ENCODE results near the gene UNC5B. TPM values are rescaled to one million over a fixed set of nuclear protein-coding genes. Genes with fewer than 3 reads are reported as not detected.
"Not testable (repeated sequence)": the region's sequence is repeated elsewhere in the genome, so short reads cannot be mapped to it uniquely, and the experiment has no call there.

Gene UNC5B
- total RNA-seq, 4 donors from 2014 or later: 3.9 to 7.1 (median 5.7) TPM

DNA sequence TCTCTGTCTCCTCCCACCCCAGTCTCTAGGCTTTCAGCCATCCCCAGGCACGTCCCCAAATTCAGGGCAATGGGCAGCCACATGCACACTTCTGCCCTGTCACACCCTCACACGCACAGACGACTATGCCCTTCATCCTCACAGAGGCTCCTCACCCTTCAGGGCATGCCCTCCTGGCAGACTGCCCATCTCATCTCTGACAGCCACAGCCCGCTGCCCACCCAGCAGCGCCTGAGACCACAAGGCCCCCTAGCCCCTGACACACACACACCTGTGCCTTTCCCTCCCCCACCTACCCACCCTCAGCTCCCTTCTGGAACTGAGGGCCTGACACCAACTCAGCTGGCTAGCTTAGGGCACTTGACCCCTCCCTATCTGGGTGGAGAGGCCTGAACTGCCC is 83.7 kb downstream of the UNC5B start:
- Histone ChIP-seq H3K4me3 (replicated peaks in 1 of 3) (no peak overlapping the region), H3K4me1 (peaks cover 0 to 22% of the 10 kb centered on the region in 2 donors), H3K36me3 (no peaks in the 10 kb centered on the region), H3K9me3 (no peaks in the 10 kb centered on the region), H3K27ac (no peak overlapping the region), H3K27me3 (no peaks in the 10 kb centered on the region)
- no peak for DNase-seq
- TF ChIP-seq, protein P1, sequence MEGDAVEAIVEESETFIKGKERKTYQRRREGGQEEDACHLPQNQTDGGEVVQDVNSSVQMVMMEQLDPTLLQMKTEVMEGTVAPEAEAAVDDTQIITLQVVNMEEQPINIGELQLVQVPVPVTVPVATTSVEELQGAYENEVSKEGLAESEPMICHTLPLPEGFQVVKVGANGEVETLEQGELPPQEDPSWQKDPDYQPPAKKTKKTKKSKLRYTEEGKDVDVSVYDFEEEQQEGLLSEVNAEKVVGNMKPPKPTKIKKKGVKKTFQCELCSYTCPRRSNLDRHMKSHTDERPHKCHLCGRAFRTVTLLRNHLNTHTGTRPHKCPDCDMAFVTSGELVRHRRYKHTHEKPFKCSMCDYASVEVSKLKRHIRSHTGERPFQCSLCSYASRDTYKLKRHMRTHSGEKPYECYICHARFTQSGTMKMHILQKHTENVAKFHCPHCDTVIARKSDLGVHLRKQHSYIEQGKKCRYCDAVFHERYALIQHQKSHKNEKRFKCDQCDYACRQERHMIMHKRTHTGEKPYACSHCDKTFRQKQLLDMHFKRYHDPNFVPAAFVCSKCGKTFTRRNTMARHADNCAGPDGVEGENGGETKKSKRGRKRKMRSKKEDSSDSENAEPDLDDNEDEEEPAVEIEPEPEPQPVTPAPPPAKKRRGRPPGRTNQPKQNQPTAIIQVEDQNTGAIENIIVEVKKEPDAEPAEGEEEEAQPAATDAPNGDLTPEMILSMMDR (IDR thresholded peaks at IDR 0.05): no peak
- TF ChIP-seq POLR2A (IDR thresholded peaks at IDR 0.05): no peak
- intact Hi-C loops (cut with DNase I): no loop called here
- WGBS, 2 donors: 53 to 56% methylated on average over 5 of the region's 5 CpGs

DNA sequence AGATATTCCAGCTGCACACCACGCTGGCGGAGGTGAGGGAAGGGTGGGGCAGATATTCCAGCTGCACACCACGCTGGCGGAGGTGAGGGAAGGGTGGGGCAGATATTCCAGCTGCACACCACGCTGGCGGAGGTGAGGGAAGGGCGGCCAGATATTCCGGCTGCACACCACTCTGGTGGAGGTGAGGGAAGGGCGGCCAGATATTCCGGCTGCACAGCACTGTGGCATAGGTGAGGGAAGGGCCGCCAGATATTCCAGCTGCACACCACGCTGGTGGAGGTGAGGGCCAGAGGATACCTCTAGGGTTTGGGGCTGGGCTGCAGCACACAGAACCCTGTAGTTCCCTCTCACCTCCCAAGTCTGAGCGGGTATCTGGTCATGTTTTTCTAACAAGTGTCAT is 84.4 kb downstream of the UNC5B start:
- H3K27ac ChIP-seq; H3K36me3 ChIP-seq; H3K27me3 ChIP-seq; intact Hi-C loops (cut with DNase I); DNase-seq; H3K9me3 ChIP-seq; H3K4me3 ChIP-seq (replicated peaks in 1 of 3): not testable (repeated sequence)
- WGBS, 2 donors: 92% methylated on average over 13 of the region's 13 CpGs
- H3K4me1 ChIP-seq: peaks cover 0 to 22% of the 10 kb centered on the region in 2 donors

DNA sequence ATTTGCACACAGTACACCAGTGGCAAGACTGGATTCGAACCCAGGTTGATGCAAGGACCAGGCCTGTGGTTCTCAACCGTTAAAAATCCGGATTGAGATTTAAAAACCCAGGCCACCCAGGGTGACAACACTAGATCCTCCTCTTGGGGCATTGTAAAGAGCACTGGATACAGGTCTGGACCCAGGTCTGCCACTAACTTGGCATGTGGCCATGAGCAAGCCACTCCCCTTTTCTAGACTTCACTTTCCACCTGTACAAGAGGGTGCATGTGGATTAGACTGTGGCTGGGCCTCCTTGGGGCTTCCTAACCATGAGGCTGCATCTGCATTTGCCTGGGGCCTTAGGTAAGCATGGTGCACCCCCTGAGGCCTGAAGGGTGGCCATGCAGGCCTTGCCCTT is 85.0 kb downstream of the UNC5B start:
- Histone ChIP-seq H3K4me3 (replicated peaks in 1 of 3) (no peak overlapping the region), H3K27me3 (no peaks in the 10 kb centered on the region), H3K36me3 (no peaks in the 10 kb centered on the region), H3K9me3 (no peaks in the 10 kb centered on the region), H3K4me1 (peaks cover 0 to 22% of the 10 kb centered on the region in 2 donors), H3K27ac (no peak overlapping the region)
- DNase-seq: no peak
- WGBS, 2 donors: 92 to 94% methylated on average over 3 of the region's 3 CpGs
- intact Hi-C loops (cut with DNase I): no loop called here
- no peak for TF ChIP-seq POLR2A (IDR thresholded peaks at IDR 0.05)
- TF ChIP-seq, protein P1 (IDR thresholded peaks at IDR 0.05): no peak

DNA sequence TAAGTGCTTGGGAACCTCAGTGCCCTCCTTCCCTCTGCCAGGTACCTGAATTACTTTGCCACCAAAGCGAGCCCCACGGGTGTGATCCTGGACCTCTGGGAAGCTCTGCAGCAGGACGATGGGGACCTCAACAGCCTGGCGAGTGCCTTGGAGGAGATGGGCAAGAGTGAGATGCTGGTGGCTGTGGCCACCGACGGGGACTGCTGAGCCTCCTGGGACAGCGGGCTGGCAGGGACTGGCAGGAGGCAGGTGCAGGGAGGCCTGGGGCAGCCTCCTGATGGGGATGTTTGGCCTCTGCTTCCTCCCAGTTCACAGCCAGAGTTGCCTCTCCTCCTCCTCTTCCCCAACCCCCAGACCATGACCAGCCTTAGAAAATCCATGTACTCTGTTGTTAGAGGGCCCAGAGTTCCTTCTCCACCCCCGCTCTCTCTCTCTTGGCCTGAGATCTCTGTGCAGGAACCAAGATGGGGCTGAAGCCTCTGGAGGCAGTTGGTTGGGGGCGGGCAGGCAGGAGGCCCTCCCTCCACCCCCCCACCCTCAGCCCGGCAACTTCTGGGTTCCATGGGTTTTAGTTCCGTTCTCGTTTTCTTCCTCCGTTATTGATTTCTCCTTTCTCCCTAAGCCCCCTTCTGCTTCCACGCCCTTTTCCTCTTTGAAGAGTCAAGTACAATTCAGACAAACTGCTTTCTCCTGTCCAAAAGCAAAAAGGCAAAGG is 86.9 kb downstream of the UNC5B start:
- no peak overlapping the region for H3K27ac ChIP-seq
- TF ChIP-seq POLR2A (IDR thresholded peaks at IDR 0.05): no peak
- TF ChIP-seq, protein P1 (IDR thresholded peaks at IDR 0.05): no peak

DNA sequence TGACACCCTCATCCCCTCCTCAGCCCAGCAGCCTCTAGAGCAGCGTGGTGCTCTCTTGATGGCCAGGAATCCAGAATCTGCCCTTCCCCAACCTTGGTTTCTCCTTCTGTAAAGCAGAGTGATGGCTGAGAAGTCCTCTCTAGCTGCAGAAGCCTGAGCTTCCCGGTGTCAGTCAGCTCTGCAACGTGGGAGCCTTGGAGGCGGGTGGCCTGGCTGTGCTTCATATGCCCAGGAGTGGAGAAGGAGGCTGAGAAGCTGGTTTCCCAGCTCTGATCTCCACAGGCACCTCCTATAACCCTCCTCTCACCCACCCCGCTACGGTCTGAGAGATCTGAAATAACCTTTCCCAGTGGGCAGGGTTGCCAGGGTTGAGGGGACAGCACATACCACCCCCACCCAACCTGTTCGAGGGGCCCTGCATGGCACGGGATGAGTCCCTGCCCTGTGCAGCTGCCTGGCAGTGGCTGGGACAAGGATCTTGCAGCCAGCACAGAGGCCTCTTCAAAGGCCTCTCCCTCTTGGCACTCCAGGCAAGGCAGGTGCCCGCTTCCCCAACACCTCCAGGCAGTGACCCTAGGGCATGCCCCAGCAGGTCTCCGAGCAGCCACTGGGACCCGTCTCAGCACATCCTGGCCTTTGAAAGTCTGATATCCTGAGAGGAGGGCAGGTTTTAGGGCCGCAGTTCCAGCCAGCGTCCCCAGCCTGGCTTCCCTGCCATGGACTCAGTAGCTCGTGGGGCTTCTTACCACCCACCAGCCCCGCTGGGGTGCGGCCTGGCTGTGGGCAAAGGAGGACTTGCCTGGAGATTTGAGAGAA is 88.4 kb downstream of the UNC5B start:
- Histone ChIP-seq H3K27me3 (no peaks in the 10 kb centered on the region), H3K36me3 (no peaks in the 10 kb centered on the region), H3K27ac (no peak overlapping the region), H3K9me3 (no peaks in the 10 kb centered on the region), H3K4me1 (no peaks in the 10 kb centered on the region), H3K4me3 (replicated peaks in 1 of 3) (no peak overlapping the region)
- 20 to 79% methylated on average over 1 to 16 of the region's 16 CpGs for WGBS, 2 donors
- DNase-seq: no peak
- intact Hi-C loops (cut with DNase I): no loop called here
- TF ChIP-seq, protein P1 (IDR thresholded peaks at IDR 0.05): no peak
- TF ChIP-seq POLR2A (IDR thresholded peaks at IDR 0.05): no peak

More for the DNA sequence above, 86.9 kb downstream of the UNC5B start:
- H3K9me3 ChIP-seq: no peaks in the 10 kb centered on the region
- DNase-seq: no peak
- no peak overlapping the region for H3K4me3 ChIP-seq (replicated peaks in 1 of 3)
- H3K4me1 ChIP-seq: peaks cover 0 to 8% of the 10 kb centered on the region in 2 donors
- intact Hi-C loops (cut with DNase I): no loop called here
- no peaks in the 10 kb centered on the region for H3K36me3 ChIP-seq
- H3K27me3 ChIP-seq: no peaks in the 10 kb centered on the region
- WGBS, 2 donors: 54 to 80% methylated on average over 9 to 13 of the region's 14 CpGs

All from thyroid gland (tissue), 4 donors.